GM19238 (cell line): Measurements from ENCODE around the gene SERTAD4.

Experiments used
- DNase-seq: peaks from one replicate; pipeline ENCODE4 v3.0.0; 2011; ENCODE audit warnings: low spot score; ENCODE audit not compliant: insufficient read length

SERTAD4 gene

DNA sequence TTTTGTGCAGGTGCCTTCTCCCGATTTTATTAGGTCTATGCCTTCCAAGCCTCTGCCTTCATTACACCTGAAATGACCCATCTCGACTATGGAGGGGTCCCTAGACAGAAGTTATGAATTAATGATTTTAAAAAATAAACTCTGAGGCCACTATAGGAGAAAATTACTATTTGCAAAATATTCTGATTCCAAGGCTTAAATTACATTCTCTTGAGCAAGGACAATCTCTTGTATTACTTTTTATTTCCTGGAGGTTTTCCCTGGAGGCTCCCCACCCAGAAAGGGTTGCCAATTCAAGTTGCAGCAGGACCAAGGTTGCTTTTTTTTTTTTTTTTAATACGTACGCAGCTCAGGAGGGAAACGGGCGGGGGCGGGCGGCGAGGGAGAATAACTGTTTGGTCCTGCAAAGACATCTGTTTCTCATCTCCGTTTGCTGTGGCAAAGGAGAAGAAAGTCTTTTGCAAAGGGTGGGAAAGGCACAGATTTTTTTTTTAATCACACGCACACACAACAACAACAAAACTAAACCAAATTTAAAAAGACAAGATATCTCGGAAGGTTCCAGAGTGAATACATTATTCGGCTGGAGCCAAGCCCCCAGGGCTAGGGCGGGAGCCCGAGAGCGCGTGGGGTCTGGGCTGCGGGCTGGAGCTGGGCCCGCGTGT is 618 bp upstream of the SERTAD4 start:
- no peak for DNase-seq

DNA sequence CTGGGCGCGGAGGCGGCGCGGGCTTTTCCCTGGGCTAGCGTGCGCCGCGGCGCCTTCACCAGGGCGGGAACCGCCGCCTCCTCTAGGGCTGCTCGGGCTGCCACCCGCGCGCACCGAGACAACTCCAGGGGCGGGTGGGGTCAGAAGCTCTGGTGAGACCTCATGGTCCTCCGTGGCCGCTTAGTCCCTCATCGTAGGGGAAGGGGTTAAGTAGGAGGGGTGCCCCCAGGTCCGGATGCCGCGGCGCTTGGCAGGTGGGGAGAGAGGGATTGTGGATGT is 559 bp downstream of the SERTAD4 start:
- no peak for DNase-seq

DNA sequence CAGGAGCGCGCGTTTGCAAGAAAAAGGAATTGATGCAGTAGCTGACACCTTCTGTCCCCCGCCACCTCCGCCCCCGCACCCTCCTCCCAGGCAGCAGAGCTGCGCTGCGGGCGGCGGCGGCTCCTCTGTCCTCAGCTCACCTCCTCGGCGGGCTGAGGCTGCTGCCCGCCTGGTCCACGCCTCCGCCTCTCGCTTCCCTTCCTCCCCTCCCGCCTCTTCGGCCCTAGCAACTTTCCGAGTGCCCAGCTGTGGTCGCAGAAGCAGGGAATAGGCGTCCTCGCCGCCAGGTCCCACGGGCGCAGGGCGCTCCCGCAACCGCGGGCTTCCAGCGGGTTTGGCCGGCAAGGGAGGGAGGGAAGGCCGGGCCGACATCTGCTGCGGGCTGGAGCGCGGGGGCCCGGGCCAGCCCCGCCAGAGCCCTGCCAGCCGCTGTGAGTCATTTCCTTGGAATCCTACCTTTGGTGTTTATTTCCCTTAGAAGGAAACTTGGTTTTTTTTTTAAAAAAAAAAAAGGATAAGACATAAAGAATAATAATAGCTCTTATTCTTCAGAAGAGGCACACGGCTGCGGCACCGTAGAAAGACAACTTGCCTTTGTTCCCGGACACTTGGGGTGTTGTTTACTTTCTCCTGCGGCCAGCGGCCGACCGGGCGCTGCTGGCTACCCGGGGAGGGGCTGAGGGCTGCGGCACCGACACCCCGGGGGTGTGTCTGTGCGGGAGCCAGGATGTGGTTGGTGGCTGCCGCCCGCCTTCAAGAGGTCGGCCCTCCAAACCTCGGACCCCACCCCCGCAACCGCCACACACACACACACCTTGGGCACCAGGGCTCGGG is 1.1 kb downstream of the SERTAD4 start:
- no peak for DNase-seq

DNA sequence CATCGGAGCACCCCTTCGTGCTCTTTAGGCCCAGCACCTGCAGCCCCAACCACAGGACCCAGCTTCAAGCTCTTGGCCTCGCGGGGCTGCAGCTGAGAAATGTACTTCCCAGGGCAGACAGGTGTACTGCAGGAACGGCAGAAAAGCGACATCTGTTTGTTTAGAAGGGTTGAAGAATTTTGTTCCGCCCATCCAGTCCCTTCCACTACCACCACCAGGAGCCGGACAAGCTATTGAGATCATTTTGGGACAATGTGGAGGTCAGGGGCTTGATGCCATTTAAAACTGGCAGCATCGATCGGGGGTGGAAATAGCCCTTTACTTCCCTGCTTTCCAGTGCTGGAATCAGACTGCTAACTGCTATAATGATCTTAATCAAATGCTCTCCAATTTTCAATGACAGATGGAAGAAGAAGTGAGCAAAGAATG is 1.7 kb downstream of the SERTAD4 start:
- no peak for DNase-seq

DNA sequence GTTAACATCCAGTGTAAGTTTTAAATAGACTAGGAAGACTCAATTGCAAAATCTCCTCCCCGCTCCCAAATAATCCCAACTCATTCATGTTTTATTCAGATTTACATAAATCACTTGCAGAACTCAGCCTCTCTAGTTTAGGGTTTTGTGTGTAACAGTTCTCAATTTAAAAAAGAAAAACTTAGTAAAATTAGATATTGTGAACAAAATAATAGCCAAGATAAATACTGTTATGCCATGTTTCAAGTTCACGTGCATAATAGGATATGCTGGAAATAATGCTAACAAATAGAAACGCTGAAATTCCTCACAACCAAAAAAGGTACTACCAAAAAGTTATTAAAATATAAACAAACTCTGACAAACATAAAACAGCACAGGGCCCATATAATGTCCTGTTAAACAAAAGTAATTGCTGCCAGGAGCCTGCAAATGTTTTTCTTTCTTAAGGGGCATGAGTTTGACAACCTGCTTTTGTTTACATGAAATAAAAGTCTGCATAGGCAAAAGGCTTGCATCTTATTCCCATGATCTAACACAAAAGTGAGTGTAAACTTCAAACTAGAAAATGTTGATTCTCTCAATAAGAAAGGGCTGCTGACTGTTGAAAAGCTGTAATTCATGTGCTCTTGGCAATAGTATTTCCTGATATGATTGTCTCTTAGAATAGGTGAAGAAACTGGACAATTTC is 2.9 kb downstream of the SERTAD4 start:
- DNase-seq, result no peak

DNA sequence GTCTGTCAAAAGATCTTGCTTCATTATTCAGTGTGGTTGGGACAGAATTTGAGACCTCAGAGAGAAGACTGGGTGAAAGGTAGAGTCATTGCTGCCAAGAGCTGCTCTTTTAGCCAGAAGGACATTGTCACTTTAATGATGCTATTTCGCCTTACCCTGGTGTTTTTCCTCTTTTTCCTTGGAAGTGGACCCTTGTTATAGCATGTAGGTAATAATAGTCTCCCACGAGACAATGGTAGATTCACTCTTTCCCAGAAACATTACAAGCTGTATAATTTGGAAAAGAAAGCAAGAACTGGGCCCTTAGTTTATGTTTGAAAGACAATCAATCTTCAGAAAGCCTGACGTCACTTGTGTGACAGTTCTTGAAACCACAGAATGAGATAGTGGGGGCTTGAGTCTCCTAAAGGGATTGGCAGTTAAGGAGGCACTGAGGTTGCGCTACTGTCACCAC is 3.8 kb downstream of the SERTAD4 start:
- DNase-seq, result no peak

DNA sequence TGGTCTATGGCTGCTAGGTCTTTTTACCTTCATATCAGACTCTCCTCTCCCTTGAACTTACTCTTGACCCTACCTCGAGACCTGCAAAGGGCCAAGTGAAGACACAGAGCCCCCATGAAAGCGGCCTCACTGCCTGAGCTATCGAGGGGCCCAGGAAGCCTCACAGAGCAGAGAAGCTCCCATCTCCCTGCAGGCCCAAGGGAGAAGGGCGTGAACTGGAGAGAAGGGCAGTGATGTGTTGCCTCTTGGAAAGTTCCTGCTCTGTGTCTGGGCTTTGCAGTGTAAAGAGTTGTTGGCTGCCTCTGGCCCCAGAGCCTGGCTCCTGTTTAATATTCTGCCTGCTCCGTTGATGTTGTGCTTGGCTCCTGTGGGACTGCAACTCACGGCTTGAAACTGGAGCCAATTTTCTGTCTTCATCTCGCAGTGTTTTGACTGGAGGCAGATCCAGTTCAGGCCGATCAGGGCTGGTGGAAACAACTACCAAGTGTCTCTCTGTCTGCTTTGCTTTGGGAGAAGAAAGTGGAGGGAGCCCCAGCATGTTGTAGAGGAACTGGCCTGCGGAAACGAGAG is 4.3 kb downstream of the SERTAD4 start:
- no peak for DNase-seq

DNA sequence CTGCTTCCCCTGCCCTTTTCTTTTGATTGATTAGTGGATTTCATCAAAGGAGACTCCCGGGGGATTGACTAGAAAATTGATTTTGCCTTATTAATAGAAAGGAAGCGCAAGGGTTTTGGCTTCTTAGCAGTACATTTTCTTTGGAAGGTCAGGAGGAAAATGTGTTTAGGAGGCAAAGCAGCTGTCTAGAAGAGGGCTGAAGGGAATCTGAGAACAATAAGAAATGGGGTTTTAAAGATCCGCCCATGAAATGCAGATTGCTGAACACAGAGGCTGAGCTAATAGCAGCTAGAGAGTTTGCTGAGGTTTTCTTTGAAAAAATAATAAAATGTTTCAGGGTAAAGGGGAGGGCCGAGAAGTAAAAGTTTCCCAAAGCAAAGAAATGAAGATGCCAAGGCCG is 4.9 kb downstream of the SERTAD4 start:
- DNase-seq, result no peak

DNA sequence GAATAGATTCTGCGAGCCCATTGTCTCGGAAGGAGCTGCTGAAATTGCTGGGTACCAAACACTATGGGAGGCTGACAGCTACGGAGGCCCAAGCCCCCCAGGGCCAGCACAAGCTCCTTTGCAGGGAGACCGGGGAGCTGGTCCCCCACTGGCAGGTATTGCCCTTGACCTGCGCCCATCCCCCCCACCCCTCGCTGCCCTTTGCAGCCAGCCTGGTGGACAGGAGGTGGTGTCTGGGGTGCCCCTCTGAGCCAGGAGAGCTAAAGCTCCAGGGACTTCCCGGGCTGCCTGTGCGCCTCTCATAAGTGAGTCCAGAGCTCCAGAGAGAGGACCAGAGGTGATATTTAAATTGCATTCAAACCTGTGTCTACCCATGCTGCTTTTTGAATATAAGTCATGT is 5.4 kb downstream of the SERTAD4 start:
- no peak for DNase-seq

DNA sequence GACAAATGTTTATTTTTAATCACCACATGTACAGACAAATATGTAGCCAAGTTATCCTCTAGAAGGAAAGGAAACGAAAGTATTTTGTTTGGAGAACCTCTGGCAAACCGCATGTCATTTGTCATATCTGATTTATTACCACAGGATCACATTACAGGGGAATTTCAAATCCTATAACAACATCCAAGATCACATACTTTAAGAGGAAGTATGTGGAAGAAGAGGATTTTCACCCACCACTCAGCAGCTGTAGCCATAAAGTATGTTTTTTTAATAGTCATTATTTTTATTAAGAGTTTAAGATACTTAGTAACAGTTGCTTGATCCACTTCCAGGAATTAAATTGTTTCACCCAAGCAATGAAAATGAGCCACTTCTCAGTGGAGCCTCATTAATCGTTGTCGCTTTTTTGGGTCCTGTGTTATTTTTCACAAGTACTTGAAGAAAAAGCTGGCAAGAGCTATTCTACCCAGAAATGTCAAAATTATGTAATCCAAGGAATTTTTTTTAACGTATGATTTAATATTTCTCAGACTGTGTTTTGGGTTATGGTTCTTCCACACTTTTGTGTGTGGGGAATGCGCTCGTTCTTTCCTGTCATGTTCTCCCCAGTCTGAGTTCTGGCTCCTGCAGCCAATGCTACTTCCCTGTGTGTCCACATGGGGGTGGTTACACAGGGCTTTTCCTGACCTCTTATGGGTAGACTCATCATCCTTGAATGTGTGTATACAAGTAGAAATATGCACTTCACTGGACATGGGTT is 6.9 kb downstream of the SERTAD4 start:
- no peak for DNase-seq

DNA sequence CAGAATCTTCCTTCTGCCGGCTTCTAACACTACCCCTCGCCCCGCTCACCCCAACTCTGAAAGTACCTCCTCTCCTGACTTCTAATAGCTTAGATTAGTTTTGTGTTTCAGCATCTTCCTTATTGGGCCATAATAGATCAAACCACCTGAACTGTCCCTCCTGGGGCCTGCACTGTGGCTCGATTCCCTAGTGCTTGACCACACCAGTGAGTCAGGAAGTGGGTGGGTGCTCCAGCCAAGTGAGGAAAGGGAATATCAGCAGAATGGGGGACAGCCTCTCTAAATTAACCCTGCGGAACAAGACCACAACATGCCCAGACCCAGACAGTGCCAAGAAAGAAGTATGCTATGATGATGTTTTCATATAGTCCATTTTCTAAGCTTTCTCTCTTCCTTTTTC is 8.5 kb downstream of the SERTAD4 start:
- DNase-seq, result no peak

DNA sequence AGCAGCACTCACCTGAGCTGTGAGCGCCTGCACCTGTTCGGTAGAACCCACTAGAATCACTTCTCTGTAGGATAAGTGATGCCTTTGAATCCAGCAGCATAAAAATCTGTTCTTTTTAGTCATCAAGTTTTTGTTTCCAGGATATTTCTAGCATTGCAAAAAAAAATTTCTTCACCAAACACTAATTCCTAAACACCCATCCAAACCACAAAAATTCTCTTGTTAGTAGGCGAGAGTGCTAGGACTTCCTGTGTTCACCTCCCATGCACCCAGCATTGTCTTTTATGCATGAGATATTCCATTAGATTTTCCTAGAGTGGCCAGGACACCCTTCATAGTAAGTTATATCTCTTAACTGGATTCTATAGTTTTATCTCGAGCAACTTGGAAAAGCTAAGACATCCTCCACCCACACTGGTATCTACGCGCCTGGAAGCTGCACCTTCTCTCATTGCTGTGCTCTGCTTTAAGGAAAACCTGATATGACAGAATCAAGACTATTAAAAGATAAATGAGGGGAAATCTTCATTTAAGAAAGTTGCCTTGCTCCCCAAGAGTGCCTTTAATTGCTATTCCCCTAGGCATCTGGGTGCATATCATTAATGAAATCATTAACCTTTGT is 12.3 kb downstream of the SERTAD4 start:
- no peak for DNase-seq

DNA sequence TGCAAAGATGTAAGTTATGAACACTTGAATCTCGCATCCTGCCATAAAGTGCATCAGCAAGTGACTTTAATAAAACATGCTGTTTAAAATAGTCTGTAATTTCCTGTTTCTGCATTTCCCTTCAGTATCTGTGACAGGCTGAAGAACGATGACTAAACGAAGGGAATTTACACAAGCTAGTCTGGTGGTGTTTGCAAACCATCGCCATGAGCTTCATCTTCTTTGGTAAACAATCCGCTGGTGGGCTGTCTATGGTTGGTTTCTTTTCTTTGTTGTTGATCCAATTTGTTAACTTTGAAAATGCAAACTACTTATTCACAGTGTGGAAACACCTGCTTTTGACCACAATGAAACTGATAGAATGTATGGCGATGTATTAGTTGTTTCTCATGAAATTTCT is 13.9 kb downstream of the SERTAD4 start:
- no peak for DNase-seq

DNA sequence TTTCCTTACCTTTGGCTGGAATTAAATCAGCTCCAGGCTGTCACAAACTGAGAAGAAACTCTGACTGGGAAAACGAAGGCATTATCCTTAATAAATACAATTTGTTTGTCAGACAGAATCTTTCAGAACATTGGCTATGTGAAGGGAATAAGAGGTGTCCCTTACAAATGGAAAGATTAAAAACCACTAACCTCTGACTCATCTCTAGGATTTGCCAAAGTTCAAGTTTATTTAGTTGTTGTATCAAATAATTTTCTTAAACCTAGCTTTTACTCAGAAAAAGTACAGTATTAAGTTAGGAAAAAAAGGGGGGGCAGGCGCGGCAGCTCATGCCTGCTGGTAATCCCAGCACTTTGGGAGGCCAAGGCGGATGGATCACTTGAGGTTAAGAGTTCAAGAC is 15.7 kb downstream of the SERTAD4 start:
- no peak for DNase-seq

DNA sequence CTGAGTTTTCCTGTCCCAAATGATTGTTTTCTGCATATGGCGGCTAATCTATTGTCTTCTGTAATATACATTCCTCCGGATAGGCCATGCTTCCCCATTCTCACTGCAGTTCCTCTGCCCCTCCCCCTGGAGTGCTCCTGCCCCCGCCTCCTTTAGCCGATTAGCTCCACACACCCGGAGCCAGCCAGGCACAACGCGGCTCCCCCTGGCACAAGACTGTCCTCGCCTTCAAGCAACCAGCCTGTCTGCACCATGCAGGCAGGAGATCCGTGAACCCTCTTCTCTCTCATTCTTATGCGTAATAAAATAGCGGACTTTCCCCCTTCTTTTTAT is 18.0 kb downstream of the SERTAD4 start:
- DNase-seq, result no peak

DNA sequence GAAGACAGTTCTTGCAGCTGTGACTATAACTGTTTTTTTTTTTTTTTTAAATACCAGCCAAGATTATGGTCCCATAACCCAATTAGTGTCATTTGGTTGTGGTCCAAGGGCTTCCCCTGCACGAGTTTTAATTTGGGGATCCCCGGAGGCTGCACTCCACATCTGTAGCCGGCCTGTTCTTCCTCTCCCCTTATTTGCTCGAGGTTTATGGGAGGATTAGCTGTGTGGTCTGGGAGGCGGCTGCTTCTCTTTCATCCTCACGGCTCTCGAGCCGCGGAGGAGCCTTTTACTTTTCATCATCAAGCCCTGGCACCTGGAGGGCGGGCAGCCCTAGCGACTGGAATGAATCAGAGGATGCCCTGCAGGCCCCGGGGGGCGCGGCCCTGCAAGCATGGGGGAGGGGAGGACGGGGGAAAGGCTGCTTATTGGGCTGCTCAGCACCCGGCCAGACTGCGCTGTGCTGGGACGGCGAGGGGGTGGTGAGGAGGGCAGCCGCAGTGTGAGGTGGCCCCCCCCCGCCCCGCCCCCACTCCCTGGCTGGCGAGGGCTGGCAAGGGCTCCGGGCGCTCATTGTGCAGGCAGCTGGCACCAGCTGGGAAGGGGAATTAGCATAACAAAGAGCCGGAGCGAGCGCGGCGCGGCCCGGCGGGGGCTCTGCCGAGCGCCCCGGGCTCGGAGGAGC is 18.5 kb downstream of the SERTAD4 start:
- no peak for DNase-seq

DNA sequence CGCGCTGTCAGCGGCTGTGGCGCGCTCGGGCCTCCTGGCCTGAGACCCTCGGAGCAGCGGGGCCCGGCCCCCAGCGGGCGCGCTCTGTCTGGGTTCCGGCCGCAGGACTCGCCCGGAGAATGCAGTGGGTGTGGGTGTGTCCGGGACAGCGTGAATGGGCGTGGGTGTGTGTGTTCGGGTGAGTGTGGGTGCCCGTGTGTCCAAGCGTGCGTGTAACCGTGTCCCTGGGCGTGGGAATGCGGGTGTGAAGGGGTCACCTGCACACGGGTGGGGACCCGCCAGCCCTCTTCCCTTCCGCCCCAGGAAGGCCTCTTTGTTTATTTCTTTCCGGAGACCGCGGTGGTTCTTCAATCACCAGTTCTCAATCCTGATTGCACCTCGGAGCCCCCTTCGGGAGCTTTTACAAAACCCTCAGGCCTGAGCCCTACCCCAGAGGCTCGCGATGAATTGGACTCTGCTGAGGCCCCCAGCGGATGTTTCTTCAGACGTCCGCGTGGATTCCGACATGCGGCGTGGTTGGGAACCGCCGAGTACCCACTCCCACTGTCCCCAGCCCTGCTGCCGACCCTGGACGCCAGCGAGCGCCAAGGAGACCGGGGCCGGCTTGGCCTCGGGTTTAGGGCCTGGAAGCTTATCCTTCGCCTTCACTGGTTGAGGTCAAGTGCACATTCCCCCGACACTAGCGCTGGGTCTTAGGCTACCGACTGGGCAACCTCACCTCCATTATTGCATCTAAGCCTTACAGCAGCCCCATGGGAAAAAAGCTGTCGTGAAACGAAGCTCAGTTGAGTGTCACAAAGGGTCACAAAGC is 19.3 kb downstream of the SERTAD4 start:
- no peak for DNase-seq

DNA sequence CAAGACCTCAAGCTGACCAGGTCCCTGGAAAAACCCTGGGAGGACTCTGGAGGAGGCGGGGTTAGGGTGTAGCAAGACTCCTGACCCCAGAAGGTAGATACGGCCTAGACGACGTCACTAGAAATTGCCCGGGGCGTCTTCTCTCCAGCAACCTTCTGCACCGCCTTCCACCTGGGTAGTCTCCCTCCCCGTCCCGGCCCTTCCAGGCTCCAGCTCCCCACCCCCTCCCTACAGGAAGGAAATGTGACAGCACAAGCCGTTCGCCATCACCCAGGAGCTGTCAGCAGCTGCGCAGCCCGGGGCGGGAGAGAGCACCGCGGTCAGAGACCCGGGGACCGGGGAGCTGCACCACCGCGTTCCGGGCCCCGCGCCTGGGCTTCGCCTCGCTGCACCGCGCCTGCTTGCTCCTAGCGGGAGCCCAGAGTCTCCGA is 20.0 kb downstream of the SERTAD4 start:
- DNase-seq, result no peak

DNA sequence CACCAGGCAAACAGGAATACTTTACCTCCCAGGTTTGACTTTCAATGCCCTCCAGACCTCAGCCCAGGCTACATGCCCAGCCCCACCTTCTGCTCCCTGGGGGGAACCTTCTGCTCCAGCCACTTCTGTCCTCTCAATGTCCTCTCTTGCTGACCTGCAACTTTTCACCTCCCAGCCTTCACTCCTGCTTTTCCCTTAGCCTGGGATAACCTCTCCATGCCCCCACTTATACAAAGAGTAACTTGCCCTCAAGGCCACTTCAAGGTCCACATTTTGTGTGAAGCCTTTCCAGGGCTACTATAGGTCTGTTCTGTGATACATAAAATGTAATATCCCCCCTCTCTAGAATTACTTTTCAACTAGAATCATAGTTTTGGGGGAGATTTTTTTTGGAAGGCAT is 21.7 kb downstream of the SERTAD4 start:
- DNase-seq, result no peak
